Measurements from ENCODE around the gene ABCG4. TPM values are rescaled to one million over a fixed set of nuclear protein-coding genes. Genes with fewer than 3 reads are reported as not detected.

ABCG4 gene
- total and polyA plus RNA-seq, 9 of the 15 experiments (the other 6 are each of a cell fraction or from before 2014, with no cell fraction given) = 0.03 to 0.11 (median 0.07) TPM; not detected in 4

GRCh38 chr11:119144825-119145486 is 3.9 kb upstream of the ABCG4 start (continued):
- TF ChIP-seq MGA (IDR thresholded peaks at IDR 0.05) (no peak), GATAD2B (IDR thresholded peaks at IDR 0.05; ENCODE audit: borderline replicate concordance) (no peak), SIN3A (IDR thresholded peaks at IDR 0.05; ENCODE audit: borderline replicate concordance in 2 of 2, control insufficient read depth in 1 of 2, low read depth in 2 of 2, low read length in 2 of 2) (peak in 1 of 2 experiments; percentile 75; a peak in 2 of 4 replicates), ZNF695 (CRISPR knock-in tag; IDR thresholded peaks at IDR 0.05) (no peak), FOXP1 (CRISPR knock-in tag; IDR thresholded peaks at IDR 0.05) (no peak), KAT2B (IDR thresholded peaks at IDR 0.05; ENCODE audit: low read depth, low read length) (no peak), ZNF280A (IDR thresholded peaks at IDR 0.05; ENCODE audit: low read depth, partially characterized antibody) (no peak), RBM39 (optimal IDR thresholded peaks at IDR 0.05; ENCODE audit: low read depth, low read length) (no peak), HDAC8 (tag; IDR thresholded peaks at IDR 0.05) (no peak), JUND (IDR thresholded peaks at IDR 0.05; ENCODE audit: borderline replicate concordance, low read depth, low read length) (peak; percentile 45; the same call in 1 of the 2 replicates), JUND (tag; IDR thresholded peaks at IDR 0.05; ENCODE audit: borderline replicate concordance, low read depth, low read length) (no peak), XRCC4 (IDR thresholded peaks at IDR 0.05; ENCODE audit: extremely low read depth, insufficient read depth, insufficient read length) (no peak)
- TF ChIP-seq, protein P1, sequence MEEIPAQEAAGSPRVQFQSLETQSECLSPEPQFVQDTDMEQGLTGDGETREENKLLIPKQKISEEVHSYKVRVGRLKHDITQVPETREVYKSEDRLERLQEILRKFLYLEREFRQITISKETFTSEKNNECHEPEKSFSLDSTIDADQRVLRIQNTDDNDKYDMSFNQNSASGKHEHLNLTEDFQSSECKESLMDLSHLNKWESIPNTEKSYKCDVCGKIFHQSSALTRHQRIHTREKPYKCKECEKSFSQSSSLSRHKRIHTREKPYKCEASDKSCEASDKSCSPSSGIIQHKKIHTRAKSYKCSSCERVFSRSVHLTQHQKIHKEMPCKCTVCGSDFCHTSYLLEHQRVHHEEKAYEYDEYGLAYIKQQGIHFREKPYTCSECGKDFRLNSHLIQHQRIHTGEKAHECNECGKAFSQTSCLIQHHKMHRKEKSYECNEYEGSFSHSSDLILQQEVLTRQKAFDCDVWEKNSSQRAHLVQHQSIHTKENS (CRISPR knock-in tag; IDR thresholded peaks at IDR 0.05) = no peak
